WTC11 (cell line): ENCODE measurements around the gene FNDC5. TPM values are rescaled to one million over a fixed set of nuclear protein-coding genes. Genes with fewer than 3 reads are reported as not detected.

Experiments
- ATAC-seq: fragments of 200-7000 bp; cut with Tn5 transposase; 2 replicates; pipeline ENCODE4 v1.10.0; 2021; ENCODE audit warnings: mild to moderate bottlenecking, moderate library complexity
- CTCF ChIA-PET: fragments of 300-600 bp; sonication (Branson Sonifier 250); formaldehyde crosslinking; loops from one replicate; lab custom pipeline; 2021; ENCODE audit warnings: antibody characterized with exemption; lab: Charles Lee
- POLR2A ChIA-PET: fragments of 350-600 bp; sonication (Branson Sonifier 250); formaldehyde crosslinking; loops from one replicate; lab custom pipeline; 2021; ENCODE audit warnings: antibody characterized with exemption; lab: Charles Lee
- DNase-seq: peaks from one replicate; pipeline ENCODE4 v3.0.0; 2021; ENCODE audit warnings: low spot score
- H3K27ac Mint-ChIP-seq: 2 replicates; pipeline ENCODE4 v1.8.0; 2021; ENCODE audit warnings: mixed read lengths
- H3K27me3 Mint-ChIP-seq: 2 replicates; pipeline ENCODE4 v1.8.0; 2021; ENCODE audit warnings: low read depth, mild to moderate bottlenecking, moderate library complexity, mixed read lengths
- H3K36me3 Mint-ChIP-seq: 2 replicates; pipeline ENCODE4 v1.8.0; 2021; ENCODE audit warnings: mixed read lengths
- H3K4me1 Mint-ChIP-seq: 2 replicates; pipeline ENCODE4 v1.8.0; 2022; ENCODE audit warnings: mixed read lengths
- H3K4me3 Mint-ChIP-seq: 2 replicates; pipeline ENCODE4 v1.8.0; 2021; ENCODE audit warnings: mild to moderate bottlenecking, moderate library complexity, mixed read lengths
- H3K9me3 Mint-ChIP-seq: 2 replicates; pipeline ENCODE4 v1.8.0; 2021; ENCODE audit warnings: mixed read lengths
- E2F5 ChIP-seq: sonication (generic); formaldehyde crosslinking; IDR thresholded peaks from 2 replicates; pipeline ENCODE4 v1.8.1; 2022; ENCODE audit warnings: mild to moderate bottlenecking, moderate library complexity, missing genetic modification reagents
- ERG ChIP-seq: fragments of 250-450 bp; sonication (Bioruptor Pico); IDR thresholded peaks from 2 replicates; pipeline ENCODE4 v1.8.0; 2021; ENCODE audit warnings: mild to moderate bottlenecking
- FOXJ3 ChIP-seq: sonication (generic); formaldehyde crosslinking; IDR thresholded peaks from 2 replicates; pipeline ENCODE4 v1.9.0; 2021; ENCODE audit warnings: missing genetic modification reagents, mild to moderate bottlenecking, borderline replicate concordance
- GRHL2 ChIP-seq: fragments of 250-450 bp; sonication (Bioruptor Pico); IDR thresholded peaks from 2 replicates; pipeline ENCODE4 v1.8.0; 2022; ENCODE audit warnings: mild to moderate bottlenecking, moderate library complexity; ENCODE audit not compliant: insufficient replicate concordance, severe bottlenecking
- IRF2 ChIP-seq: sonication (generic); formaldehyde crosslinking; IDR thresholded peaks from 2 replicates; pipeline ENCODE4 v1.8.0; 2022; ENCODE audit warnings: low read depth, missing genetic modification reagents, borderline replicate concordance
- JUN ChIP-seq: sonication (generic); formaldehyde crosslinking; IDR thresholded peaks from 2 replicates; pipeline ENCODE4 v1.8.0; 2023; ENCODE audit warnings: mild to moderate bottlenecking, missing genetic modification reagents
- NFYB ChIP-seq: sonication (generic); formaldehyde crosslinking; conservative IDR thresholded peaks from 2 replicates; pipeline ENCODE4 v1.8.0; 2022; ENCODE audit warnings: low read depth, missing genetic modification reagents
- NR1H2 ChIP-seq: sonication (generic); formaldehyde crosslinking; IDR thresholded peaks from 2 replicates; pipeline ENCODE4 v1.9.0; 2021; ENCODE audit warnings: mild to moderate bottlenecking, moderate library complexity, missing genetic modification reagents
- OVOL2 ChIP-seq: fragments of 250-450 bp; sonication (Bioruptor Pico); IDR thresholded peaks from 2 replicates; pipeline ENCODE4 v1.9.0; 2021; ENCODE audit warnings: mild to moderate bottlenecking, borderline replicate concordance
- ZBTB43 ChIP-seq: sonication (generic); formaldehyde crosslinking; IDR thresholded peaks from 2 replicates; pipeline ENCODE4 v1.8.1; 2023; ENCODE audit warnings: mild to moderate bottlenecking, missing genetic modification reagents
- ZNF263 ChIP-seq: sonication (generic); formaldehyde crosslinking; IDR thresholded peaks from 2 replicates; pipeline ENCODE4 v1.8.1; 2022; ENCODE audit warnings: low read depth, mild to moderate bottlenecking, moderate library complexity, missing genetic modification reagents
- ZNF396 ChIP-seq: fragments of 250-450 bp; sonication (Bioruptor Pico); IDR thresholded peaks from 2 replicates; pipeline ENCODE4 v1.8.0; 2021; ENCODE audit warnings: mild to moderate bottlenecking, moderate library complexity, borderline replicate concordance
- ZNF423 ChIP-seq: fragments of 250-450 bp; sonication (Bioruptor Pico); IDR thresholded peaks from 2 replicates; pipeline ENCODE4 v2.1.2; 2022; ENCODE audit warnings: mild to moderate bottlenecking, moderate library complexity
- ZNF512 ChIP-seq: sonication (generic); formaldehyde crosslinking; IDR thresholded peaks from 2 replicates; pipeline ENCODE4 v1.8.1; 2022; ENCODE audit warnings: missing genetic modification reagents, borderline replicate concordance
- ZNF532 ChIP-seq: fragments of 250-450 bp; sonication (Bioruptor Pico); IDR thresholded peaks from 2 replicates; pipeline ENCODE4 v1.9.0; 2021; ENCODE audit warnings: mild to moderate bottlenecking, borderline replicate concordance
- total RNA-seq: library from RNA; stranded (reverse); gene quantifications from 3 replicates; pipeline ENCODE4 v1.2.3, GENCODE V29; 2021

The FNDC5 gene
- total RNA-seq, 1 experiment from 2014 or later = 1.2 TPM

DNA sequence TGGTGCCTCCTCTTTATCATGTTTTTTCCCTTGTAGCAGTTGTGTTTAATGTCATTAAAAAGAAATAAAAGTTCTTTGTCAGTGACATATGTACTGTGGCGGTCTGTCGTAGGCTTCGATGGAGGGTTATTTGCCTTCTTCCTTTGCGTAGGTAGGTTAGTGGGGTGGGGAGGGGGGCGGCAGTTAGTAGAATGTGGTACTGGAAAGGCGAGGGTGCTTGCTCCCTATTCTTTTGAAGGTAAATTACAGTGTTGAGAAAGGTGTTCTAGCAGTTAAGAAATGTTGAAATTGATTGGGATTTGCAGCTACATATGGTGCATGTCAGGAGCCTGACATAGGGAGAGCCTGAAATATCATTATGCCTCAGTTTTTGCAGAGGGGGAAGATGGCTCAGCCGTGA is 11.9 kb downstream of the FNDC5 start (continued):
- TF ChIP-seq NR1H2 (CRISPR knock-in tag) = no peak
- TF ChIP-seq, all 79 proteins: peak for 0

GRCh38 chr1:32858136-32858535 is 12.6 kb downstream of the FNDC5 start:
- TF ChIP-seq IRF2 (CRISPR knock-in tag) (no peak), ZNF423 (CRISPR knock-in tag) (no peak), FOXJ3 (CRISPR knock-in tag) (no peak), ZNF532 (CRISPR knock-in tag) (no peak), ZNF263 (no peak), ZNF512 (CRISPR knock-in tag) (no peak), JUN (CRISPR knock-in tag) (no peak), E2F5 (CRISPR knock-in tag) (no peak), ZNF396 (CRISPR knock-in tag) (no peak), ERG (CRISPR knock-in tag) (no peak)
- no peak overlapping the region for H3K27ac Mint-ChIP-seq
- no peaks in the 10 kb centered on the region for H3K9me3 Mint-ChIP-seq
- no peak overlapping the region for H3K4me3 Mint-ChIP-seq
- H3K27me3 Mint-ChIP-seq = no peaks in the 10 kb centered on the region
- no peaks in the 10 kb centered on the region; the same call in 1 of the 2 replicates for H3K4me1 Mint-ChIP-seq
- H3K36me3 Mint-ChIP-seq = peaks cover 33% of the 10 kb centered on the region
- ChIA-PET CTCF (interaction anchor here (1.2 to 2.0 kb wide), 2 partner anchors 18 to 85 kb away, joined by 4 to 6 read pairs; no protein-coding TSS in a partner anchor), POLR2A (no interaction called here)
- no peak for DNase-seq
- ATAC-seq = no peak

DNA sequence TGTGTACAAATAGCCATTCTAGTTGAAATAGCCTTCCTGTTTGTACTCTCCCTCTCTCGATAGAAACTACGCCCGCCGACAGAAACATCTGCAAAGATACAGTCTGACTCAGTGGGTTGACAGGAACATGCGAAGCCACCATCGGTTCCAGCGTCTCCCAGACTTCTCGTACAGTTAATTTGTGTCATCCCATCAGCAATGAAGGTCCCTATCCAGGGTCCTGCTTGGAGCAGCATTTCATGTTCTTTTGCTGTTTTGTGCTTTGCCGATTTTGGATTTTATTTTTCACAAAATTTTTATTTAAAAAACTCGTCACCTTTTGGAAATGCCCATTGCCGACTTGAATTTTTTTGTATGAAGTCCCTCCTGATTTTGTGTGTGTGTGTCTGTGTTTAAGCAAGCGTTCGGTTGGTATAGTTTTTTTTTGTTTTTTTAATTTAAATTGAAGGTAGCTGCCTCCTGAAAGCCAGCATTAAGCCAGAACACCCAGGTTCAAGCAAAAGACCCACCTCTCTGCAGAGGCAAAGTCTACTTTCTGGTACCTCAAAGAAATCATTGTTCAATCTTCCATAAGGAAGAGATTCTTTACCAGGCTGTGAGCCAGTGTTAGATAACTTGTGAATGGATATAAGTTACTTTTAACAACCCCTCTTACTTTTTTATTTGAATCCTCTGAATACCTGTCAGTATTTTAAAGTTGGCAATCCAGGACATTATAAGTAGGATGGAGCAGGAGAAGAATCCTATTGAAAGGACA is 14.7 kb downstream of the FNDC5 start:
- no peaks in the 10 kb centered on the region for H3K27me3 Mint-ChIP-seq
- no peak overlapping the region for H3K4me3 Mint-ChIP-seq
- DNase-seq (no peak), ATAC-seq (no peak)
- H3K9me3 Mint-ChIP-seq = no peaks in the 10 kb centered on the region
- H3K4me1 Mint-ChIP-seq = peaks cover 3% of the 10 kb centered on the region; the same call in 1 of the 2 replicates
- ChIA-PET POLR2A (no interaction called here), CTCF (no interaction called here)
- no peak overlapping the region for H3K27ac Mint-ChIP-seq
- peaks cover 33% of the 10 kb centered on the region for H3K36me3 Mint-ChIP-seq
- TF ChIP-seq E2F5 (CRISPR knock-in tag) = no peak
- no peak for TF ChIP-seq ZNF532 (CRISPR knock-in tag)
- no peak for TF ChIP-seq NFYB (CRISPR knock-in tag)
- no peak for TF ChIP-seq GRHL2 (CRISPR knock-in tag)
- TF ChIP-seq ZBTB43 (CRISPR knock-in tag) = no peak
- TF ChIP-seq ZNF263 = no peak
- no peak for TF ChIP-seq OVOL2 (CRISPR knock-in tag)
